Endometrial microvascular endothelial cells (primary cell): ENCODE measurements around the gene SMIM30. TPM values are rescaled to one million over a fixed set of nuclear protein-coding genes. Genes with fewer than 3 reads are reported as not detected.

Source experiments
- total RNA-seq: library from RNA; depleted of rRNA; stranded (reverse); fragments of >200 nt; gene quantifications from one replicate; pipeline ENCODE4 v1.2.3, GENCODE V29; 2015; ENCODE audit errors: inconsistent ontology term

Gene SMIM30
- total RNA-seq, 1 donor from 2014 or later = 64.7 TPM

Other genes with a start within 250 kb of the SMIM30 start
- under 0.01 TPM for gene GPR85, start 31.7 kb downstream of the SMIM30 start, total RNA-seq